ENCODE results near the gene ZNF354C. TPM values are rescaled to one million over a fixed set of nuclear protein-coding genes. Genes with fewer than 3 reads are reported as not detected.

ZNF354C gene
- total and polyA plus RNA-seq, 9 of the 15 experiments (the other 6 are each of a cell fraction or from before 2014, with no cell fraction given), result 0.01 to 0.08 (median 0.03) TPM; not detected in 1

- intact Hi-C loops (cut with micrococcal nuclease), result no loop called here
- WGBS (ENCODE audit: insufficient coverage, low coverage, missing lambda C conversion rate), result 48% methylated on average over 30 of the region's 35 CpGs
Measured at GRCh38 chr5:179120421-179120861, 60.3 kb downstream of the ZNF354C start.

More at GRCh38 chr5:179120421-179120861, 60.3 kb downstream of the ZNF354C start:
- Histone ChIP-seq H3K27me3 (ENCODE audit: control insufficient read depth in 2 of 2, insufficient read depth in 2 of 2, low read length in 2 of 2) (peaks cover 0 to 41% of the 10 kb centered on the region in 2 experiments; a peak in 2 of 5 replicates), H4K20me1 (replicated peaks; ENCODE audit: control insufficient read depth, insufficient read depth, low read length) (no peaks in the 10 kb centered on the region), H2AFZ (ENCODE audit: low read depth, low read length) (no peak overlapping the region), H3K9me1 (ENCODE audit: control insufficient read depth, insufficient read depth, low read length) (no peaks in the 10 kb centered on the region), H3K4me3 (no peak overlapping the region), H3K36me3 (ENCODE audit: control insufficient read depth, insufficient read depth, low read length) (no peaks in the 10 kb centered on the region), H3K9ac (ENCODE audit: insufficient read depth in 1 of 2, low read depth in 2 of 2, low read length in 2 of 2) (no peak overlapping the region), H3K79me2 (ENCODE audit: control insufficient read depth, insufficient read depth, low read length) (no peaks in the 10 kb centered on the region), H3K4me1 (replicated peaks in 1 of 2; ENCODE audit: control insufficient read depth in 2 of 2, insufficient read depth in 2 of 2, low read length in 2 of 2) (peaks cover 0 to 7% of the 10 kb centered on the region in 2 experiments; a peak in 1 of 5 replicates), H3K27ac (ENCODE audit: extremely low read depth, low read depth, low read length) (no peak overlapping the region), H3K9me3 (replicated peaks; ENCODE audit: control insufficient read depth, insufficient read depth, low read depth, low read length) (no peaks in the 10 kb centered on the region), H3K4me2 (ENCODE audit: insufficient read depth, low read length) (no peak overlapping the region)
- POLR2A ChIA-PET, result no interaction called here
- TF ChIP-seq TGIF2 (CRISPR knock-in tag; IDR thresholded peaks at IDR 0.05) (no peak), POLR2A (conservative IDR thresholded peaks at IDR 0.05) (no peak), GATAD2B (IDR thresholded peaks at IDR 0.05; ENCODE audit: borderline replicate concordance) (no peak), RBBP5 (IDR thresholded peaks at IDR 0.05; ENCODE audit: borderline replicate concordance, insufficient read depth, low read length, poor library complexity, severe bottlenecking) (no peak), ARID3A (IDR thresholded peaks at IDR 0.05; ENCODE audit: borderline replicate concordance, low read depth, low read length) (no peak), DMBX1 (CRISPR knock-in tag; IDR thresholded peaks at IDR 0.05; ENCODE audit: borderline replicate concordance) (no peak), ZNF436 (CRISPR knock-in tag; IDR thresholded peaks at IDR 0.05) (no peak)
- CTCF ChIA-PET (ENCODE audit: low intra/inter-chr PET ratio), result no interaction called here
- BruUV-seq (replicated peaks), result no TSS peak
- DNase-seq (ENCODE audit: extremely low read depth in 1 of 4, low spot score in 3 of 4), result no peak
- no peak for ATAC-seq
- FAIRE-seq, result no peak
- in situ Hi-C loops (cut with MboI), result no loop called here
